LNCaP clone FGC (cell line): Measurements from ENCODE around the gene PSME1.
"Not testable (repeated sequence)": the region's sequence is repeated elsewhere in the genome, so short reads cannot be mapped to it uniquely, and the experiment has no call there.

Source experiments
- DNase-seq: peaks from one replicate; pipeline ENCODE4 v3.0.0-alpha.2; 2011; ENCODE audit warnings: low read depth
- H3K4me3 ChIP-seq: 2 replicates; pipeline ENCODE4 v1.5.1; 2011; ENCODE audit warnings: mild to moderate bottlenecking, low read depth, low read length, control low read depth
- TF ChIP-seq, protein P1 (sequence below): IDR thresholded peaks from 2 replicates; pipeline ENCODE4 v1.5.1; 2012; ENCODE audit warnings: mild to moderate bottlenecking; ENCODE audit not compliant: control insufficient read depth, insufficient read depth; ENCODE audit errors: extremely low read depth

The PSME1 gene

DNA sequence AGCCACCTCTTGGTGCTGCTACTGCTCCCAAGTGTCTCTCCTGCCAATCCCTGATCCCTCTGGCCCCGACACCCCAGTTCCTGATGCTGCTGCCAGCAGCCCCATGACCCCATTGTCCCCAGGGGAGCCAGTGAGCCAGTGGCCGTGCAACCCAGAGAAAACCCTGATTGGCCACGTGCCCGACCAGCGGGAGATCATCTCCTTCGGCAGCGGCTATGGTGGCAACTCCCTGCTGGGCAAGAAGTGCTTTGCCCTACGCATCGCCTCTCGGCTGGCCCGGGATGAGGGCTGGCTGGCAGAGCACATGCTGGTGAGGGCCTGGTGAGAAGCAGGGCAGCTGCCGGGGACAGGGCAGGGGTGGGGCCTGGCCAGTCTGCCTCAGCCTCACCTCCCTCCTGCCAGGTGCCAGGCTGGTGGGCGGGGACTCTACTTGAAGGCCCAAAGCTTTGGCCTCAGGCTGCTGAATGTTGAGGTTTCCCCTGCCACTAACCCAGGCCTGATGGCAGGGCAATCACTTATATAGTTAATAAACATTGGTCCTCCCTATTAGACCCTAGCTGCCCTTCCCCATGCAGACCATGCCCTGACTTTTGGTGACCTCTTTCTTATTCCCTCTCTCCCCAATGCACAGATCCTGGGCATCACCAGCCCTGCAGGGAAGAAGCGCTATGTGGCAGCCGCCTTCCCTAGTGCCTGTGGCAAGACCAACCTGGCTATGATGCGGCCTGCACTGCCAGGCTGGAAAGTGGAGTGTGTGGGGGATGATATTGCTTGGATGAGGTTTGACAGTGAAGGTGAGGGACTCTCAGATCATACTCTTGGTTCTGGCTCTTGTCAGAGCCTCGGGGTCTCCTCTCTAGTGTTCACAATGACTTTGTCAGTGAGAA lies 36.8 kb upstream of the PSME1 start:
- no peak for DNase-seq

GRCh38 chr14:24100197-24100981 lies 35.6 kb upstream of the PSME1 start:
- no peak overlapping the region for H3K4me3 ChIP-seq
- no peak for DNase-seq
- TF ChIP-seq, protein P1, sequence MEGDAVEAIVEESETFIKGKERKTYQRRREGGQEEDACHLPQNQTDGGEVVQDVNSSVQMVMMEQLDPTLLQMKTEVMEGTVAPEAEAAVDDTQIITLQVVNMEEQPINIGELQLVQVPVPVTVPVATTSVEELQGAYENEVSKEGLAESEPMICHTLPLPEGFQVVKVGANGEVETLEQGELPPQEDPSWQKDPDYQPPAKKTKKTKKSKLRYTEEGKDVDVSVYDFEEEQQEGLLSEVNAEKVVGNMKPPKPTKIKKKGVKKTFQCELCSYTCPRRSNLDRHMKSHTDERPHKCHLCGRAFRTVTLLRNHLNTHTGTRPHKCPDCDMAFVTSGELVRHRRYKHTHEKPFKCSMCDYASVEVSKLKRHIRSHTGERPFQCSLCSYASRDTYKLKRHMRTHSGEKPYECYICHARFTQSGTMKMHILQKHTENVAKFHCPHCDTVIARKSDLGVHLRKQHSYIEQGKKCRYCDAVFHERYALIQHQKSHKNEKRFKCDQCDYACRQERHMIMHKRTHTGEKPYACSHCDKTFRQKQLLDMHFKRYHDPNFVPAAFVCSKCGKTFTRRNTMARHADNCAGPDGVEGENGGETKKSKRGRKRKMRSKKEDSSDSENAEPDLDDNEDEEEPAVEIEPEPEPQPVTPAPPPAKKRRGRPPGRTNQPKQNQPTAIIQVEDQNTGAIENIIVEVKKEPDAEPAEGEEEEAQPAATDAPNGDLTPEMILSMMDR: no peak

More for the DNA sequence above, 36.8 kb upstream of the PSME1 start:
- TF ChIP-seq, protein P1: no peak
- no peak overlapping the region for H3K4me3 ChIP-seq

DNA sequence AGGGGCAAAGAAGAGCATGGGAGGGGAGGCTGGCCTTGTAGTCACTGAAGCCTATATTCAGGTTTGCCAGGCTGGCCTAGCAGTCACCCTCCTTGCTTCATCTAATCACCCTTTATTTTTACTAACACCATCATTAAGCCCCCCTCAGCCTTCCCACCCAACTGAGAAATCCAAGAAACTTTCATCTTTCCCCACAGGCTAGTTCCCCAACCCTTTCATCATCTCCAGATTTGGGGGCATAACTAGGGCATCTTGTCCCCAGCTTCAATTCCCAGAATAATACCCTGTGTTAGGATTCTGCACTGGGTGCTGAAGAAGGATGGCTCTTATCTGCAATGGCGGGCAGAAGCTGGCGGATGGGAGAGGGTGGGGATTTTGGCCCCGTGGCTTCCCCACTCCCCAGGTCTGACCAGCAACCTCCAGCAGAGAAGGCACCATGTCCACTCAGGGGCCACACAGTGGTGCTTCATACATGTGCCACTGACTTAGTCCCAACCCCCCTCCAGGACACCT lies 35.0 kb upstream of the PSME1 start:
- no peak overlapping the region for H3K4me3 ChIP-seq
- TF ChIP-seq, protein P1: no peak
- DNase-seq: no peak

GRCh38 chr14:24102357-24103048 lies 33.5 kb upstream of the PSME1 start:
- no peak for DNase-seq
- TF ChIP-seq, protein P1: no peak
- no peak overlapping the region for H3K4me3 ChIP-seq

DNA sequence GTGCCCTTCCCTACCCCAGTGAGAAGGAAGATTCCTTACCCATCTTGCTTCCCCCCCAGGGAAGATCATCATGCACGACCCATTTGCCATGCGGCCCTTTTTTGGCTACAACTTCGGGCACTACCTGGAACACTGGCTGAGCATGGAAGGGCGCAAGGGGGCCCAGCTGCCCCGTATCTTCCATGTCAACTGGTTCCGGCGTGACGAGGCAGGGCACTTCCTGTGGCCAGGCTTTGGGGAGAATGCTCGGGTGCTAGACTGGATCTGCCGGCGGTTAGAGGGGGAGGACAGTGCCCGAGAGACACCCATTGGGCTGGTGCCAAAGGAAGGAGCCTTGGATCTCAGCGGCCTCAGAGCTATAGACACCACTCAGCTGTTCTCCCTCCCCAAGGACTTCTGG lies 32.5 kb upstream of the PSME1 start:
- no peak for DNase-seq
- H3K4me3 ChIP-seq: no peak overlapping the region
- TF ChIP-seq, protein P1: no peak

GRCh38 chr14:24105609-24106239 lies 30.3 kb upstream of the PSME1 start:
- DNase-seq, H3K4me3 ChIP-seq: not testable (repeated sequence)
